H9 (cell line): ENCODE measurements around the gene TDRD7. TPM values are rescaled to one million over a fixed set of nuclear protein-coding genes. Genes with fewer than 3 reads are reported as not detected.

Source experiments
- DNase-seq: peaks from one replicate; pipeline ENCODE4 v3.0.0-alpha.2; 2017
- H2AFZ ChIP-seq: one replicate; pipeline ENCODE4 v1.6.1; 2013; ENCODE audit warnings: mild to moderate bottlenecking, low read length, control low read depth, moderate library complexity
- H2AK5ac ChIP-seq: 2 replicates; pipeline ENCODE4 v1.6.1; 2013; ENCODE audit warnings: low read length, control low read depth, mixed read lengths; ENCODE audit not compliant: insufficient read length
- H2BK120ac ChIP-seq: one replicate; pipeline ENCODE4 v1.6.1; 2013; ENCODE audit warnings: low read depth, mild to moderate bottlenecking, low read length, control low read depth, inconsistent platforms; ENCODE audit not compliant: poor library complexity, severe bottlenecking
- H2BK12ac ChIP-seq: 2 replicates; pipeline ENCODE4 v1.6.1; 2013; ENCODE audit warnings: low read length, control low read depth, mixed read lengths, low read depth; ENCODE audit not compliant: insufficient read length
- H2BK15ac ChIP-seq: 2 replicates; pipeline ENCODE4 v1.6.1; 2013; ENCODE audit warnings: low read depth, low read length, control low read depth
- H2BK20ac ChIP-seq: one replicate; pipeline ENCODE4 v1.6.1; 2013; ENCODE audit warnings: low read depth, mild to moderate bottlenecking, low read length, control low read depth, inconsistent platforms; ENCODE audit not compliant: poor library complexity, severe bottlenecking
- H2BK5ac ChIP-seq: 2 replicates; pipeline ENCODE4 v1.6.1; 2013; ENCODE audit warnings: low read length, control low read depth, mixed read lengths; ENCODE audit not compliant: insufficient read length
- H3K14ac ChIP-seq: 2 replicates; pipeline ENCODE4 v1.6.1; 2013; ENCODE audit warnings: low read length, control low read depth; ENCODE audit not compliant: insufficient read depth
- H3K18ac ChIP-seq: 2 replicates; pipeline ENCODE4 v1.6.1; 2013; ENCODE audit warnings: low read depth, mild to moderate bottlenecking, mixed read lengths, low read length, control low read depth; ENCODE audit not compliant: insufficient read length
- H3K23ac ChIP-seq: 2 replicates; pipeline ENCODE4 v1.6.1; 2013; ENCODE audit warnings: low read length, control low read depth, mixed read lengths, low read depth; ENCODE audit not compliant: insufficient read length
- H3K23me2 ChIP-seq: 2 replicates; pipeline ENCODE4 v1.6.1; 2013; ENCODE audit warnings: low read depth, mild to moderate bottlenecking, mixed read lengths, low read length, control low read depth; ENCODE audit not compliant: insufficient read length, poor library complexity, severe bottlenecking
- H3K27ac ChIP-seq: 2 replicates; pipeline ENCODE4 v1.5.1; 2013; ENCODE audit warnings: low read length, control low read depth, mixed read lengths, low read depth; ENCODE audit not compliant: insufficient read length
- H3K27me3 ChIP-seq: 2 replicates; pipeline ENCODE4 v1.6.1; 2013; ENCODE audit warnings: low read length, control low read depth, inconsistent platforms; ENCODE audit not compliant: insufficient read depth
- H3K4ac ChIP-seq: 2 replicates; pipeline ENCODE4 v1.6.1; 2013; ENCODE audit warnings: low read depth, mild to moderate bottlenecking, control low read depth, inconsistent platforms, low read length, moderate library complexity
- H3K4me1 ChIP-seq: 2 replicates; pipeline ENCODE4 v1.6.1; 2013; ENCODE audit warnings: low read length, control low read depth, inconsistent platforms; ENCODE audit not compliant: insufficient read depth
- H3K4me2 ChIP-seq: 2 replicates; pipeline ENCODE4 v1.6.1; 2013; ENCODE audit warnings: low read length, control low read depth, mixed read lengths; ENCODE audit not compliant: insufficient read length, insufficient read depth
- H3K56ac ChIP-seq: 2 replicates; pipeline ENCODE4 v1.6.1; 2013; ENCODE audit warnings: low read depth, mild to moderate bottlenecking, mixed read lengths, low read length, control low read depth; ENCODE audit not compliant: insufficient read length
- H3K79me1 ChIP-seq: 2 replicates; pipeline ENCODE4 v1.6.1; 2013; ENCODE audit warnings: low read depth, mild to moderate bottlenecking, moderate library complexity, low read length, control low read depth, inconsistent platforms; ENCODE audit not compliant: insufficient read depth, poor library complexity, severe bottlenecking
- H3K79me2 ChIP-seq: 2 replicates; pipeline ENCODE4 v1.6.1; 2013; ENCODE audit warnings: low read length, control low read depth, inconsistent platforms; ENCODE audit not compliant: insufficient read depth
- H3K9ac ChIP-seq: 2 replicates; pipeline ENCODE4 v1.6.1; 2013; ENCODE audit warnings: low read length, control low read depth, mixed read lengths; ENCODE audit not compliant: insufficient read length; ENCODE audit errors: extremely low read depth
- H3K9me3 ChIP-seq: one replicate; pipeline ENCODE4 v1.6.1; 2013; ENCODE audit warnings: low read depth, low read length, inconsistent platforms; ENCODE audit not compliant: control insufficient read depth
- H3T11ph ChIP-seq: one replicate; pipeline ENCODE4 v1.6.1; 2013; ENCODE audit warnings: mild to moderate bottlenecking, low read length, control low read depth, inconsistent platforms
- H4K20me1 ChIP-seq: one replicate; pipeline ENCODE4 v1.6.1; 2013; ENCODE audit not compliant: control insufficient read depth, insufficient read length, insufficient read depth
- H4K5ac ChIP-seq: 2 replicates; pipeline ENCODE4 v1.6.1; 2013; ENCODE audit warnings: low read depth, mild to moderate bottlenecking, mixed read lengths, low read length, control low read depth; ENCODE audit not compliant: insufficient read length
- H4K8ac ChIP-seq: replicated peaks from 2 replicates; pipeline ENCODE4 v1.6.1; 2013; ENCODE audit warnings: low read length, control low read depth, mixed read lengths, low read depth; ENCODE audit not compliant: insufficient read length
- H4K91ac ChIP-seq: 2 replicates; pipeline ENCODE4 v1.6.1; 2013; ENCODE audit warnings: low read depth, mild to moderate bottlenecking, moderate library complexity, mixed read lengths, low read length, control low read depth; ENCODE audit not compliant: insufficient read length
- H3K27ac Mint-ChIP-seq, 3 experiments: 2 replicates in 2 of 3; 3 replicates in 1 of 3; pipeline ENCODE4 v1.8.0; 2020 to 2021; ENCODE audit warnings: mixed read lengths in 3 of 3, mild to moderate bottlenecking in 1 of 3, moderate library complexity in 1 of 3
- H3K27me3 Mint-ChIP-seq: 2 replicates; pipeline ENCODE4 v1.8.0; 2021; ENCODE audit warnings: low read depth, mild to moderate bottlenecking, moderate library complexity, mixed read lengths
- H3K36me3 Mint-ChIP-seq, 3 experiments: 2 replicates in 2 of 3; 3 replicates in 1 of 3; pipeline ENCODE4 v1.8.0; 2020 to 2021; ENCODE audit warnings: low read depth in 3 of 3, mixed read lengths in 3 of 3; ENCODE audit not compliant: insufficient read depth in 1 of 3
- H3K4me1 Mint-ChIP-seq, 2 experiments: 2 replicates each; pipeline ENCODE4 v1.8.0; 2020; ENCODE audit warnings: mixed read lengths in 2 of 2
- H3K4me3 Mint-ChIP-seq, 2 experiments: 2 replicates in 1 of 2; 3 replicates in 1 of 2; pipeline ENCODE4 v1.8.0; 2020 to 2021; ENCODE audit warnings: mild to moderate bottlenecking in 2 of 2, mixed read lengths in 2 of 2, moderate library complexity in 1 of 2
- H3K9me3 Mint-ChIP-seq, 2 experiments: 2 replicates in 1 of 2; 3 replicates in 1 of 2; pipeline ENCODE4 v1.8.0; 2020; ENCODE audit warnings: mild to moderate bottlenecking in 2 of 2, mixed read lengths in 2 of 2, moderate library complexity in 1 of 2
- CTCF ChIP-seq: fragments of 200-600 bp; sonication (generic); conservative IDR thresholded peaks from 3 replicates; pipeline ENCODE4 v1.8.0; 2021; ENCODE audit warnings: antibody characterized with exemption, mild to moderate bottlenecking
- WGBS: extraction: QIAGEN DNeasy Blood & Tissue Kit; methylation state at CpG from one replicate; pipeline ENCODE4 v1.1.7; 2013; ENCODE audit warnings: missing lambda C conversion rate, low lambda C conversion rate, mixed read lengths; ENCODE audit not compliant: insufficient read length; ENCODE audit errors: extremely low coverage; 5-methylcytosine and 5-hydroxymethylcytosine counted together
- total RNA-seq: library from RNA; stranded (reverse); gene quantifications from 2 replicates; pipeline ENCODE4 v1.2.1, GENCODE V29; 2021

TDRD7 gene
- total RNA-seq, 1 experiment from 2014 or later, result 5.1 TPM

GRCh38 chr9:97514531-97514930 is 102.6 kb downstream of the TDRD7 start:
- Histone ChIP-seq H2BK120ac (no peak overlapping the region), H3K4me2 (no peak overlapping the region), H3T11ph (no peak overlapping the region), H3K23ac (no peak overlapping the region), H2AFZ (no peak overlapping the region), H3K4ac (no peak overlapping the region), H4K8ac (no peak overlapping the region), H3K4me1 (no peaks in the 10 kb centered on the region), H3K27ac (no peak overlapping the region), H2BK12ac (no peak overlapping the region), H3K56ac (no peak overlapping the region), H4K91ac (no peak overlapping the region), H2BK20ac (no peak overlapping the region), H3K23me2 (no peaks in the 10 kb centered on the region), H3K27me3 (no peaks in the 10 kb centered on the region), H3K9ac (no peak overlapping the region), H3K9me3 (no peaks in the 10 kb centered on the region), H3K14ac (no peak overlapping the region), H2AK5ac (no peak overlapping the region), H3K79me2 (no peaks in the 10 kb centered on the region), H3K79me1 (no peaks in the 10 kb centered on the region), H3K18ac (no peak overlapping the region), H2BK5ac (no peak overlapping the region), H4K5ac (no peak overlapping the region), H4K20me1 (no peaks in the 10 kb centered on the region), H2BK15ac (no peak overlapping the region)
- Mint-ChIP-seq H3K9me3 (no peaks in the 10 kb centered on the region), H3K27me3 (peaks cover 5% of the 10 kb centered on the region), H3K4me3 (no peak overlapping the region; a peak in 1 of 5 replicates), H3K4me1 (peaks cover 10 to 16% of the 10 kb centered on the region in 2 experiments), H3K27ac (no peak overlapping the region), H3K36me3 (no peaks in the 10 kb centered on the region; a peak in 1 of 7 replicates)
- WGBS, result no CpG with 5 or more reads among the region's 9 CpGs
- TF ChIP-seq CTCF, result no peak
- no peak for DNase-seq
